Measurements from ENCODE around the gene KCNK6. TPM values are rescaled to one million over a fixed set of nuclear protein-coding genes. Genes with fewer than 3 reads are reported as not detected.

The KCNK6 gene
- total RNA-seq, 6 experiments from 2014 or later: 2.6 to 9.2 (median 2.9) TPM

DNA sequence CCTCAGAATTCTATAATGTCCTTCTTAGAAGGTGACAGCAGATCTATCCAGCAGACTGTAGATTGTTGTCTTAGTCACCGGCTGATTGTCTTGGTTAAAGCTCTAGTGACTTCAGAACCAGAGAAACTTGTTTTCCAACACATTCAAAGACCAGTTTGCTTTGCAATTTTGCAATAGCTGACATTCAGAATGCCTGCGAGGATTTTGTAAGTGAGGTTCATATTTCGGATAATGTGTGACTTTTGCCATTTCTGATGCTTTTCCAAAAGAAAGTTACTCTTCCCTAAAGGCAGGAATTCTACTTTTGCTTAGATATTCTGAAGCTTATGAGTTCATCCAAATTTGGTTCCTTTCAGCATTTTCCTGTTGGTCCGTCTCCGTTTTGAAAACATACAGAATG is 42.1 kb upstream of the KCNK6 start:
- DNase-seq: peak; percentile 41
- peaks cover 22% of the 10 kb centered on the region for H3K4me1 Mint-ChIP-seq (ENCODE audit: low read depth)
- H3K27me3 Mint-ChIP-seq (ENCODE audit: insufficient read depth): no peaks in the 10 kb centered on the region
- peak overlapping the region; percentile 80 for H3K27ac Mint-ChIP-seq
- TF ChIP-seq CTCF (IDR thresholded peaks at IDR 0.05): no peak
- H3K9me3 Mint-ChIP-seq: no peaks in the 10 kb centered on the region
- H3K4me3 Mint-ChIP-seq: peak overlapping the region; percentile 51
- no peaks in the 10 kb centered on the region for H3K36me3 Mint-ChIP-seq (ENCODE audit: low read depth)

DNA sequence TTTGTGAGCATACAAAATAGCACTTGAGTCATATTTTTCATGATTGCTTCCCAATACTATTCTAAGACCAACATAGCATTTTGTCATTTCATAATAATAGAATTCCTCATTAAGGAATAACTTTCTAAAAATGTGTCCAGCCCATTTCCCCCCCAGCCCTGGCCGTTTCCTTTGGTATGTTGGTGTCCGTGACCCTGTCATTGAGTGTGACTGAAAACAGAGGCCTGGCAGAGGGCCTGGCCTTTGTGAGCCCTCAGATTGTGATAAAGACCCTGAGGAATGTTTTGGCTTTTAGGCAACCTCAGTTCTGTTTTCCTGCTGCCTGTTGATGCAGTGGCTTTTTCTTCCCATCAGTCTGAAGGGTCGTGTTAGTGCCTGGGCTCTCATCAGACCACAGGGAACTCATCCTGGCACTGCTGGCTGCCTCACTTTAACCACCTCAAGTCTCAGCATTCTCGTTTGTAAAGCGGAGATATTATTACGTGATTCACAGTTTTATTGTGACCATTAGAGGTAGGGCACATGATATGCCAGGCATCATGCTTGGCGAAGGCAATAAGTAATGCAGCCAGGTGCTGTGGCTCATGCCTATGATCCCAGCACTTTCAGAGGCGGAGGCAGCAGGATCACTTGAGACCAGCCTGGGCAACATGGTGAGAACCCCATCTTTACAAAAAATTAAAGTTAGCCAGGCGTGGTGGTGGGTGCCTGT is 41.5 kb upstream of the KCNK6 start:
- H3K4me1 Mint-ChIP-seq (ENCODE audit: low read depth): peaks cover 22% of the 10 kb centered on the region
- H3K4me3 Mint-ChIP-seq: peak overlapping the region; percentile 51
- H3K36me3 Mint-ChIP-seq (ENCODE audit: low read depth): no peaks in the 10 kb centered on the region
- TF ChIP-seq CTCF (IDR thresholded peaks at IDR 0.05): no peak
- no peaks in the 10 kb centered on the region for H3K9me3 Mint-ChIP-seq
- DNase-seq: peak; percentile 57
- no peaks in the 10 kb centered on the region for H3K27me3 Mint-ChIP-seq (ENCODE audit: insufficient read depth)
- H3K27ac Mint-ChIP-seq: peak overlapping the region; percentile 80

DNA sequence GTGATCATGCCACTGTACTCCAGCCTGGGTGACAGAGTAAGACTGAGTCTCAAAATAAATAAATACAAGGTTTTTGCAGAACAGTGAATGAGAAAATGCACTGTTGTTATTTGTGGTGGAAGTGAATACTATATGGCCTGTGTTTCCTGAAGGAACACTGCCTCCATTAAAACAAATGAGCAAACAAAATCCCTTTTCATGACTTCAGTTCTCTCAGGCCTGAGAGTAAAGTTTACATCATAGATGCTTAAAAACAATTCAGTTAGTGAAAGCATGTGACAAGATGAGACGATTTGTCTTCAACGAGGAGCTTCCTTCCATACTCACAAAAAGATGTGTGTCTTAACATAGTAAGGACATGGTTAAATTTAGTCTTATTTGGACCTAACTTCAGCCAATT is 40.9 kb upstream of the KCNK6 start:
- no peak for TF ChIP-seq CTCF (IDR thresholded peaks at IDR 0.05)
- H3K27ac Mint-ChIP-seq: peak overlapping the region; percentile 80; the same call in 1 of the 2 replicates
- DNase-seq: no peak
- no peaks in the 10 kb centered on the region for H3K9me3 Mint-ChIP-seq
- no peak overlapping the region for H3K4me3 Mint-ChIP-seq
- no peaks in the 10 kb centered on the region for H3K27me3 Mint-ChIP-seq (ENCODE audit: insufficient read depth)
- no peaks in the 10 kb centered on the region for H3K36me3 Mint-ChIP-seq (ENCODE audit: low read depth)
- peaks cover 22% of the 10 kb centered on the region for H3K4me1 Mint-ChIP-seq (ENCODE audit: low read depth)

- H3K4me1 Mint-ChIP-seq (ENCODE audit: low read depth): peaks cover 24% of the 10 kb centered on the region
- H3K9me3 Mint-ChIP-seq: no peaks in the 10 kb centered on the region
- H3K27ac Mint-ChIP-seq: no peak overlapping the region
- H3K4me3 Mint-ChIP-seq: no peak overlapping the region
- no peaks in the 10 kb centered on the region for H3K36me3 Mint-ChIP-seq (ENCODE audit: low read depth)
- DNase-seq: no peak
- no peak for TF ChIP-seq CTCF (IDR thresholded peaks at IDR 0.05)
- no peaks in the 10 kb centered on the region for H3K27me3 Mint-ChIP-seq (ENCODE audit: insufficient read depth)
Measured at GRCh38 chr19:38280030-38280921, 39.4 kb upstream of the KCNK6 start.

DNA sequence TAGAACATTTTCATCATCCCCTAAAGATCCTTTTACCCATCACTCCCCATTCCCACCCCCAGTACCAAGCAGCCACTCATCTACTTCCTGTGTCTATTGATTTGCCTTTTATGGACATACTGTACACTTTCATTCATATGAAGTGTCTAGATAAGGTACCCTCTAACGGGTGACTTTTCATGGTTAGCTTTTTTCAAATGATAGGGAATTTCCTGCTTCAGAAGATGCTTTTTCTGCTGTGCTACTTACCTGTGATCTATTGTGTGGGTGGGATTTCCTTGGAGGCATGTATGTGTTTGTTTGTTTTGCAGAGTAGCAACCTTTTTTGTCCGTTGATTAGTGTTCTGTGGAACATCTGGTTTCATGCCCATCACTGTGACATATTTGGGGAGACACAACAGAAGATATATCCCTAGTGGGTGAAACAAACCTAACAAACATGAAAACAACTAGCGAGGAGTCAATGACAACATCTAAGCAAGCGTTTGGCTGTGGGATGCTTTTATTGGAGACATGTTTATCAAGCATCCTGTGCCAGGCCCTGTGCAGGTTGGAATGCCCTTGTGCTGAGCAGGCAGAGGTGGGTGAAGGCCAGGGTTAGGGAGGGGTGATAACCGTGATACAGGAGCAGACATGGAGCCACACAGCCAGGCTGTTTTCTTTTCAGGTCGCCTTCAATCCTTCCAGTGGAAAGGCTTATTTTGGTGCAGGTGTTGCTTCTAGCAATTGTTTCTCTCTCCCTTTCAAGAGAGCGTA is 37.7 kb upstream of the KCNK6 start:
- no peak overlapping the region for H3K4me3 Mint-ChIP-seq
- no peaks in the 10 kb centered on the region for H3K9me3 Mint-ChIP-seq
- no peak overlapping the region for H3K27ac Mint-ChIP-seq
- no peaks in the 10 kb centered on the region for H3K36me3 Mint-ChIP-seq (ENCODE audit: low read depth)
- TF ChIP-seq CTCF (IDR thresholded peaks at IDR 0.05): no peak
- H3K27me3 Mint-ChIP-seq (ENCODE audit: insufficient read depth): no peaks in the 10 kb centered on the region
- H3K4me1 Mint-ChIP-seq (ENCODE audit: low read depth): peaks cover 33% of the 10 kb centered on the region
- no peak for DNase-seq
